ENCODE results near the gene PID1.

- no peak for TF ChIP-seq POLR2AphosphoS5 (IDR thresholded peaks at IDR 0.05; ENCODE audit: low read depth, low read length)
- TF ChIP-seq POLR2A (IDR thresholded peaks at IDR 0.05; ENCODE audit: low read depth, low read length): no peak
- TF ChIP-seq TAF1 (IDR thresholded peaks at IDR 0.05; ENCODE audit: low read depth, low read length): no peak
- no peak for TF ChIP-seq PAX5 (IDR thresholded peaks at IDR 0.05; ENCODE audit: insufficient read depth, low read length, severe bottlenecking)
- no peak for TF ChIP-seq SPI1 (IDR thresholded peaks at IDR 0.05; ENCODE audit: low read depth, low read length)
These were observed 287.4 kb downstream of the PID1 start for GRCh38 chr2:228983700-228984099.

Data from GM12891 (cell line).